Ishikawa (cell line): ENCODE measurements around the gene PLCE1.

Source experiments
- CEBPB ChIP-seq: IDR thresholded peaks from 2 replicates; pipeline ENCODE4 v1.6.1; 2012
- CREB1 ChIP-seq: IDR thresholded peaks from 2 replicates; pipeline ENCODE4 v1.6.1; 2012; ENCODE audit warnings: low read depth
- EGR1 ChIP-seq: IDR thresholded peaks from 2 replicates; pipeline ENCODE4 v1.6.1; 2012
- EP300 ChIP-seq: IDR thresholded peaks from 2 replicates; pipeline ENCODE4 v1.6.1; 2012; ENCODE audit warnings: borderline replicate concordance
- FOXM1 ChIP-seq: IDR thresholded peaks from 2 replicates; pipeline ENCODE4 v1.6.1; 2012; ENCODE audit warnings: low read depth, borderline replicate concordance
- NFIC ChIP-seq: IDR thresholded peaks from 2 replicates; pipeline ENCODE4 v1.6.1; 2012
- RAD21 ChIP-seq: IDR thresholded peaks from 2 replicates; pipeline ENCODE4 v1.6.1; 2012; ENCODE audit warnings: low read depth
- TAF1 ChIP-seq: IDR thresholded peaks from 2 replicates; pipeline ENCODE4 v1.6.1; 2012; ENCODE audit warnings: low read depth, mild to moderate bottlenecking
- TCF12 ChIP-seq: IDR thresholded peaks from 2 replicates; pipeline ENCODE4 v1.6.1; 2012; ENCODE audit warnings: low read depth
- TEAD4 ChIP-seq: IDR thresholded peaks from 2 replicates; pipeline ENCODE4 v1.6.1; 2012
- YY1 ChIP-seq: IDR thresholded peaks from 2 replicates; pipeline ENCODE4 v1.6.1; 2012; ENCODE audit warnings: low read depth
- ZBTB7A ChIP-seq: IDR thresholded peaks from 2 replicates; pipeline ENCODE4 v1.6.1; 2012; ENCODE audit warnings: low read depth
- TF ChIP-seq, protein P1 (sequence below): IDR thresholded peaks from 2 replicates; pipeline ENCODE4 v1.6.1; 2012; ENCODE audit warnings: low read depth, mild to moderate bottlenecking
- TF ChIP-seq, protein P2 (sequence below): IDR thresholded peaks from 2 replicates; pipeline ENCODE4 v1.6.1; 2012
- TF ChIP-seq, protein P3 (sequence below): IDR thresholded peaks from 2 replicates; pipeline ENCODE4 v1.6.1; 2012

The PLCE1 gene

DNA sequence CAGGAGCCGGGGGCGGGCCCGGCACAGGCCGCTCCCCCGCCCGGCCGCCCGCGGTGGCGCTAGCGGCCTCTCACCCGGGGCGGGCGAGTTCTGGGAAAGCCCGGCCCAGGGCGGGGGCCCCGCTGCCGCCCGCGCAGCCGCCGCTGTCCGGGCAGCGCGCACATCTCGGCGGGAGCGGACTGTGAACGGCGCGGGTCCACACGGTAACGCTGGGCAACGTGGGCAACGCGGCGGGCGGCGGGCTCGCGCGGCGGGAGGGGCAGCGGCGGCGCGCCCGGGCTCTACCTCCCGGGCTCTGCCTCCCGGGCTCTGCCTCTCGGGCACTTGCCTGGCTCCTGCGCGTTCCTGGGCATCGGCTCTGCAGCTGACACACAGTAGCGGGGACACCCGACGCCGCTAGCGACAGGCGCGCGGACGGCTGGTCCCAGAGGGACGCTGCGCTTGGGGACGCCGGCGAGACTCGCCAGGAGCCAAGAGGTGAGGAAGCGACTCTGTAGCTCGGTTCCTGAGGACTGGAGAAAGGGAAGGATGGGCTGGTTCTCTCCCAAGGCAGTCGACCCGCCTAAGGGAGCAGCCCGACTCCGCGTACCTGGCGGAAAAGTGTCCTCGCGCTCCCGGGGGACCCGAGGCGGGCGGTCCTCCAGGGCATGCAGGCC, at the start of gene PLCE1:
PLCE1 (plus strand) TSS at position 150 of the 656 bp plus-strand sequence. CDS start 37,116 bp downstream, outside the sequence.
- 0 out of 2 replicates have a peak, but pooled peaks have one; percentile 36 for TF ChIP-seq EGR1
- no peak for TF ChIP-seq FOXM1
- no peak for TF ChIP-seq RAD21
- TF ChIP-seq YY1, result 0 out of 2 replicates have a peak, but pooled peaks have one; percentile 37
- no peak for TF ChIP-seq ZBTB7A
- no peak for TF ChIP-seq CREB1
- TF ChIP-seq, protein P1, sequence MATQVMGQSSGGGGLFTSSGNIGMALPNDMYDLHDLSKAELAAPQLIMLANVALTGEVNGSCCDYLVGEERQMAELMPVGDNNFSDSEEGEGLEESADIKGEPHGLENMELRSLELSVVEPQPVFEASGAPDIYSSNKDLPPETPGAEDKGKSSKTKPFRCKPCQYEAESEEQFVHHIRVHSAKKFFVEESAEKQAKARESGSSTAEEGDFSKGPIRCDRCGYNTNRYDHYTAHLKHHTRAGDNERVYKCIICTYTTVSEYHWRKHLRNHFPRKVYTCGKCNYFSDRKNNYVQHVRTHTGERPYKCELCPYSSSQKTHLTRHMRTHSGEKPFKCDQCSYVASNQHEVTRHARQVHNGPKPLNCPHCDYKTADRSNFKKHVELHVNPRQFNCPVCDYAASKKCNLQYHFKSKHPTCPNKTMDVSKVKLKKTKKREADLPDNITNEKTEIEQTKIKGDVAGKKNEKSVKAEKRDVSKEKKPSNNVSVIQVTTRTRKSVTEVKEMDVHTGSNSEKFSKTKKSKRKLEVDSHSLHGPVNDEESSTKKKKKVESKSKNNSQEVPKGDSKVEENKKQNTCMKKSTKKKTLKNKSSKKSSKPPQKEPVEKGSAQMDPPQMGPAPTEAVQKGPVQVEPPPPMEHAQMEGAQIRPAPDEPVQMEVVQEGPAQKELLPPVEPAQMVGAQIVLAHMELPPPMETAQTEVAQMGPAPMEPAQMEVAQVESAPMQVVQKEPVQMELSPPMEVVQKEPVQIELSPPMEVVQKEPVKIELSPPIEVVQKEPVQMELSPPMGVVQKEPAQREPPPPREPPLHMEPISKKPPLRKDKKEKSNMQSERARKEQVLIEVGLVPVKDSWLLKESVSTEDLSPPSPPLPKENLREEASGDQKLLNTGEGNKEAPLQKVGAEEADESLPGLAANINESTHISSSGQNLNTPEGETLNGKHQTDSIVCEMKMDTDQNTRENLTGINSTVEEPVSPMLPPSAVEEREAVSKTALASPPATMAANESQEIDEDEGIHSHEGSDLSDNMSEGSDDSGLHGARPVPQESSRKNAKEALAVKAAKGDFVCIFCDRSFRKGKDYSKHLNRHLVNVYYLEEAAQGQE, result peak; percentile 9; the same call in 1 of the 2 replicates
- peak; percentile 59 for TF ChIP-seq TAF1
- TF ChIP-seq EP300, result no peak
- no peak; the same call in 1 of the 2 replicates for TF ChIP-seq NFIC
- TF ChIP-seq CEBPB, result no peak
- TF ChIP-seq, protein P2, sequence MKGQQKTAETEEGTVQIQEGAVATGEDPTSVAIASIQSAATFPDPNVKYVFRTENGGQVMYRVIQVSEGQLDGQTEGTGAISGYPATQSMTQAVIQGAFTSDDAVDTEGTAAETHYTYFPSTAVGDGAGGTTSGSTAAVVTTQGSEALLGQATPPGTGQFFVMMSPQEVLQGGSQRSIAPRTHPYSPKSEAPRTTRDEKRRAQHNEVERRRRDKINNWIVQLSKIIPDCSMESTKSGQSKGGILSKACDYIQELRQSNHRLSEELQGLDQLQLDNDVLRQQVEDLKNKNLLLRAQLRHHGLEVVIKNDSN, result no peak
- 0 out of 2 replicates have a peak, but pooled peaks have one; percentile 25 for TF ChIP-seq TEAD4
- 0 out of 2 replicates have a peak, but pooled peaks have one; percentile 32 for TF ChIP-seq TCF12
- TF ChIP-seq, protein P3, sequence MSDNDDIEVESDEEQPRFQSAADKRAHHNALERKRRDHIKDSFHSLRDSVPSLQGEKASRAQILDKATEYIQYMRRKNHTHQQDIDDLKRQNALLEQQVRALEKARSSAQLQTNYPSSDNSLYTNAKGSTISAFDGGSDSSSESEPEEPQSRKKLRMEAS, result peak; percentile 54; the same call in 1 of the 2 replicates

DNA sequence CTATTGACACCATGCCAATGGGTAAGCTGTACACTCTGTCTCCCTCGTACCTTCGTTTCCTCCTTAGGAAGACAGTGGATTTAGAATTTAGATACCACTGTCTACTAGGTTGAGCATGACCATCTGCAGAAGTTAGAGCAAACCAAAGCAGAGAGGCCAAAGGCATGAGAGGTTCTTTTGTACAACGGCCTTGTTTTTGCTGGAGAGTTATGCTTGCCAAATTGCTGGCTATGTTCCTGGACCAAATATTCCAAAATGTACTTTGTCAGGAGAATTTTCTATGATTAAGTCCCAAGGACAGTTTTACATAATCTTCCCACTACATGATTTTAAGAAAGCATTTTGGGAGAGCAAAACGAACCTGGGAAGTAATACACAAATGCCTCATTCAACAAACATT, 47.9 kb upstream of the PLCE1 start:
- TF ChIP-seq TAF1 (no peak), FOXM1 (no peak), YY1 (no peak), RAD21 (no peak), TCF12 (no peak), EGR1 (no peak), CEBPB (no peak), TEAD4 (no peak), CREB1 (no peak), EP300 (no peak), NFIC (no peak), ZBTB7A (no peak)
- TF ChIP-seq, protein P3, result no peak
- TF ChIP-seq, protein P2, result no peak
- TF ChIP-seq, protein P1, result no peak

DNA sequence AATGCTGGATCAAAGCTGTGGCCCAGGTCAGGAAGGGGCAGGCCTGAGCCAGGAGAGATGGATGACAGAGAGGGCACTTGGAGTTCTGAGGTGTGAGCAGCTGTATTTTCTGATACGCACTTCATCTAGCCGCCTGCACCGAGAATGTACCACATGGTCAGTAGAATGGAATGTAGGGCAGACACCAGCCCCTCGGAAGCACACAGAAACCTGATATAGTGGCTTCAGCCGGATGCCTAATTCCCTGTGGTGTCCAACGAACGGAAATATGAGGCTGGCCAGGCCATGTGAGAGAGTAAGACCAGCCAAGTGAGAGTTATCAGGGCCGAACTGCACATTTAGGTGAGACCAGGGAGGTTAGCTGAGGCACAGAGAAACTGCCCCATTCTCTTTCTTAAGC, 46.7 kb upstream of the PLCE1 start:
- peak; percentile 73 for TF ChIP-seq TEAD4
- TF ChIP-seq ZBTB7A, result no peak
- no peak for TF ChIP-seq RAD21
- peak; percentile 68 for TF ChIP-seq YY1
- TF ChIP-seq CEBPB, result no peak
- peak; percentile 48; the same call in 1 of the 2 replicates for TF ChIP-seq NFIC
- TF ChIP-seq FOXM1, result peak; percentile 24; the same call in 1 of the 2 replicates
- TF ChIP-seq TCF12, result peak; percentile 72
- TF ChIP-seq, protein P2, result peak; percentile 68; the same call in 1 of the 2 replicates
- TF ChIP-seq, protein P1, result no peak
- TF ChIP-seq EGR1, result no peak
- TF ChIP-seq TAF1, result no peak
- TF ChIP-seq, protein P3, result peak; percentile 98
- peak; percentile 46; the same call in 1 of the 2 replicates for TF ChIP-seq EP300
- TF ChIP-seq CREB1, result no peak
